Esophagus muscularis mucosa (tissue), 3 donors: Measurements from ENCODE around the gene MICAL3.

ENCODE experiments used
- POLR2A ChIP-seq: fragments of 450-650 bp; IDR thresholded peaks from one replicate; pipeline ENCODE4 v1.6.1; 2017; ENCODE audit warnings: antibody characterized with exemption, moderate library complexity, mild to moderate bottlenecking, low read depth
- TF ChIP-seq, protein P1 (sequence below), 3 experiments: fragments of 200-600 bp in 2 of 3; fragments of 450-650 bp in 1 of 3; sonication (generic) in 2 of 3; IDR thresholded peaks; one replicate each; pipeline ENCODE4 v1.5.1; 2017 to 2019; ENCODE audit warnings: antibody characterized with exemption in 3 of 3, mild to moderate bottlenecking in 2 of 3, moderate library complexity in 1 of 3

DNA sequence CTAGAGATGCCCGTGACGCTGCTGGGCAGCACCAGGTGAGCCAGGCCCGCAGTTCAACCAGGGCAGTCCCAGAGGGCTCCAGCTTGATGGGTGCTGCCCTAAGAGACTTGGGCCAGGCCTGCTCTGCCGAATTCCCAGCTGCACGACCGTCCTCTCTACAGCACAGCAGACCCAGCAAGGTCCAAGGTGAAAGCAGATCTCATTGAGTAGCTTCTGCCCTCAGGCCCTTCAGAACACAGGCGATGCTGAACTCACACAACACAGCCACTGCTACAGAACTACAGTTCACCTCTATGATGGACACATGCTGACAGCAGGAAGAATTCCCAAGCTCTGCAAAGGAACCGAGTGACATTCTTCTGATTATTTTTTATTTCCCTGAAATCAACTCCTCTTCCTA, 81.6 kb downstream of the MICAL3 start:
- TF ChIP-seq, protein P1, sequence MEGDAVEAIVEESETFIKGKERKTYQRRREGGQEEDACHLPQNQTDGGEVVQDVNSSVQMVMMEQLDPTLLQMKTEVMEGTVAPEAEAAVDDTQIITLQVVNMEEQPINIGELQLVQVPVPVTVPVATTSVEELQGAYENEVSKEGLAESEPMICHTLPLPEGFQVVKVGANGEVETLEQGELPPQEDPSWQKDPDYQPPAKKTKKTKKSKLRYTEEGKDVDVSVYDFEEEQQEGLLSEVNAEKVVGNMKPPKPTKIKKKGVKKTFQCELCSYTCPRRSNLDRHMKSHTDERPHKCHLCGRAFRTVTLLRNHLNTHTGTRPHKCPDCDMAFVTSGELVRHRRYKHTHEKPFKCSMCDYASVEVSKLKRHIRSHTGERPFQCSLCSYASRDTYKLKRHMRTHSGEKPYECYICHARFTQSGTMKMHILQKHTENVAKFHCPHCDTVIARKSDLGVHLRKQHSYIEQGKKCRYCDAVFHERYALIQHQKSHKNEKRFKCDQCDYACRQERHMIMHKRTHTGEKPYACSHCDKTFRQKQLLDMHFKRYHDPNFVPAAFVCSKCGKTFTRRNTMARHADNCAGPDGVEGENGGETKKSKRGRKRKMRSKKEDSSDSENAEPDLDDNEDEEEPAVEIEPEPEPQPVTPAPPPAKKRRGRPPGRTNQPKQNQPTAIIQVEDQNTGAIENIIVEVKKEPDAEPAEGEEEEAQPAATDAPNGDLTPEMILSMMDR (IDR thresholded peaks at IDR 0.05): no peak
- TF ChIP-seq POLR2A: no peak
